Kidney epithelial cell (primary cell): Measurements from ENCODE around the gene SELENOI. TPM values are rescaled to one million over a fixed set of nuclear protein-coding genes. Genes with fewer than 3 reads are reported as not detected.

Experiments
- DNase-seq: peaks from one replicate; pipeline ENCODE4 v3.0.0-alpha.2; 2010; ENCODE audit warnings: low read depth
- H3K27me3 ChIP-seq: 2 replicates; pipeline ENCODE4 v1.6.0; 2011; ENCODE audit warnings: low read length; ENCODE audit not compliant: control insufficient read depth, insufficient read depth
- H3K36me3 ChIP-seq: 2 replicates; pipeline ENCODE4 v1.5.1; 2011; ENCODE audit warnings: low read length; ENCODE audit not compliant: control insufficient read depth, insufficient read depth
- H3K4me3 ChIP-seq: 2 replicates; pipeline ENCODE4 v1.5.1; 2011; ENCODE audit warnings: low read depth, mild to moderate bottlenecking, control low read depth, low read length
- CTCF ChIP-seq: IDR thresholded peaks from 2 replicates; pipeline ENCODE4 v1.5.1; 2011; ENCODE audit warnings: mild to moderate bottlenecking, moderate library complexity, low read length, control low read depth, inconsistent platforms; ENCODE audit not compliant: insufficient read depth, poor library complexity, severe bottlenecking
- total RNA-seq: library from RNA; depleted of rRNA; stranded (reverse); fragments of >200 nt; gene quantifications from 2 replicates; pipeline ENCODE4 v1.2.3, GENCODE V29; 2015

SELENOI gene
- total RNA-seq, 1 donor from 2014 or later, result 21.4 TPM

- TF ChIP-seq CTCF, result no peak
- Histone ChIP-seq H3K36me3 (no peaks in the 10 kb centered on the region), H3K27me3 (no peaks in the 10 kb centered on the region), H3K4me3 (no peak overlapping the region)
- DNase-seq, result no peak
Measured at GRCh38 chr2:26394694-26395093, 48.8 kb downstream of the SELENOI start.

DNA sequence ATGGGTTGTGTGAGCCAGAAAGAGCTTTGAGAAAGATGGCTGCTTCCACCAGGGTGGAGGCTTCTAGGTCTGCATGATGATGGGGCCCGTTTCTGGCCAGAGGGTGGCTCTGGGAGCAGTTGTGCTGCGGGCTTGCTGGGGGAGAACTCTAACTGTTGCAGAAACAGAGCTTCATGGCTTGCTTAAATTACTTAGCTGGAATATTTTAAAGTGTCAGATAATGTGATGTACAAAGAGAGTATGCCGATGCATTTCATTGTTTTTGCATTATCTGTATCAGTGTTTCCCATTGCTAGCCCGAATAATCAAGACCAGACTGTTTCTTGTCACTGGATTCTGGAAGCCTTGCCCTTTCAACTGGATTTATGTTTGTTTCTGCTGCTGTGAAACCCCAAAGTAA, 49.5 kb downstream of the SELENOI start:
- no peak for TF ChIP-seq CTCF
- DNase-seq, result no peak
- no peak overlapping the region for H3K4me3 ChIP-seq
- no peaks in the 10 kb centered on the region for H3K36me3 ChIP-seq
- H3K27me3 ChIP-seq, result no peaks in the 10 kb centered on the region

DNA sequence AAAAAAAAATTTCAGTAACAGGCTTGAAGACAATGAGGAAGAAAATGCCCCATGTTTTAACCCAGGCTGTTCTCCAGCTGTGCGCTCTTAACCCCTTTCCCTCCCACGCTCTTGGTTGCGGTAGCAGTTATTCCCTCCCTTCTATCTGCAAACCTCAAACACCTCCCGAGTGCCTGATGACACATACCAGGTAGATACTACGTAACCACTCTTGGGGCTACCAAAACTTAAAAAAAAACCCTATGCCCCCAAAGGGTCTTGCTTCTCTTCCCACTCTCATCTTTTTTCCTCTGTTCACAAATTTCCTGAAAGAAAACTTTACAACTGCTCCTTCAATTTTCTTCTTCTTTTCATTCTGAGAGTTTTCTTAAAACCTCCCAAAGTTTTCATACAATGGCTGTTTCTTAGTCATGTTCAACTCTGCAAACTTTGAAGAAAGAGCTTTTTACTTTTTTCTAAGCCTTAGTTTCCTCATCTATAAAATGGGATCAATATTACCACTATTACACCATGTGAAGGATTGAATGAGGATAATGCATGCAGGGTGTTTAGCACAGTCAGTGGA, 50.9 kb downstream of the SELENOI start:
- Histone ChIP-seq H3K27me3 (no peaks in the 10 kb centered on the region), H3K36me3 (no peaks in the 10 kb centered on the region), H3K4me3 (no peak overlapping the region)
- TF ChIP-seq CTCF, result no peak
- DNase-seq, result no peak

DNA sequence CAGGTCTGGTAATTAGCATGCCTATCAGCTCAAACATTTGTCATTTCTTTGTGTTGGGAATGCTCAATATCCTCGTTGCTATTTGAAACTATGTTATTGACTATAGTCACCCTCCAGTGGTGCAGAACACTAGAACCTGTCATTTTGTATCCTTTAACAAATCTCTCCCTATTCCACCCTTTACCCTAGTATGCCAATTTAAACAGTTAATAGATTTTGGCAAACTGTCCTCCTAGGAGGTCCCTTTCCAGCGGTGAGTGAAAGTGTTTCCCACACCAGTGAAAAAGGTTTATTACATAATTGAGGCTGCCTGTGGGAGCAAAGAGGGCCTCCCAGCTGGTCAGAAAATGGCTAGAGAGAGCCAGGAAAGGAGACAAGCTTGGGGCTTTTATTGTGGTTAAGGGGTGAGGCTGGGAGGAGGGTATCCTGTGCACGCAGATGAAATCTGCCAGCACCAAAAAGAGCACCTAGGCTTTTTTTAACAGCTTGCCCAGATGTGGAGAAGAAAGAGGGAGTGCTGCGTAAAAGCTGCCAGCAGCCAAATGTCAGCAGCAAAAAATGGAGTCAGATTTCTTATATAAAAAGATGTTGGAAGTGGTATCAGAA, 53.9 kb downstream of the SELENOI start:
- no peak for DNase-seq
- H3K4me3 ChIP-seq, result no peak overlapping the region
- H3K36me3 ChIP-seq, result no peaks in the 10 kb centered on the region
- no peaks in the 10 kb centered on the region for H3K27me3 ChIP-seq
- TF ChIP-seq CTCF, result no peak

DNA sequence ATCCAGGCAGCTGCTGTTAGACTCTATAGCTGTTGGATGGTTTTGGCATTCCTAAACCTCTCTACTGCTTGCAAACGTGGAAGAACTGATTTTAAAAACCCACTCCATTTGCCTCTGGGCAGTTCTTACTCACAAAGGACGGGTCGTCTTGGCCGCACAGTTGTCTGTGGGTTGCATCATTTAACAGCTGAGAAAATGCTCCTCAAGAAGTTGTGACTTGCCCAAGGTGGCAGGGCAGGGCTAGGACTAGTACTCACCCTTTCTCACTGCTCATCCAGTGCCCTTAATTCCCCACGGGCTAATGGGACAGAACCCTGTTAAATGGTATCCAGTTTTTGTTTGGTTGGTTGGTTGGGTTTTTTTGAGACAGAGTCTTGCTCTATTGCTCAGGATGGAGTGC, 54.8 kb downstream of the SELENOI start:
- Histone ChIP-seq H3K4me3 (no peak overlapping the region), H3K27me3 (no peaks in the 10 kb centered on the region), H3K36me3 (no peaks in the 10 kb centered on the region)
- no peak for DNase-seq
- no peak for TF ChIP-seq CTCF
